ENCODE measurements around the gene USP53. TPM values are rescaled to one million over a fixed set of nuclear protein-coding genes. Genes with fewer than 3 reads are reported as not detected.
"Not testable (repeated sequence)": the region's sequence is repeated elsewhere in the genome, so short reads cannot be mapped to it uniquely, and the experiment has no call there.

Gene USP53
- total RNA-seq, 1 experiment from 2014 or later, result 16.9 TPM

GRCh38 chr4:119271361-119272085 is 59.0 kb downstream of the USP53 start:
- DNase-seq (ENCODE audit: low spot score), result no peak

- DNase-seq (ENCODE audit: low spot score), result not testable (repeated sequence)
Measured at GRCh38 chr4:119279541-119279940, 67.0 kb downstream of the USP53 start.

DNA sequence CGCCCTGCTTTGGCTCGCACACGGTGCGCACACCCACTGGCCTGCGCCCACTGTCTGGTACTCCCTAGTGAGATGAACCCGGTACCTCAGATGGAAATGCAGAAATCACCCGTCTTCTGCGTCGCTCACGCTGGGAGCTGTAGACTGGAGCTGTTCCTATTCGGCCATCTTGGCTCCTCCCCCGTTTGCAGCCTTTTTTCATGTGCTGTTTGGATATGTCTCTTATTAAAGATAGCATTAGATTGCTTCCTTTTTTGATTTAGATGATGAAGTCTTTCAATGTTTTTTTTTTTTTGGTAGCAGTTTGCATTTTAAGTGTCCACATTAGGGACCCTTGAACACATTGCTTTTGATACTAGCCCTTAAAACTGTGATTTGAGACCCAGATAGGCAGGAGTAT is 67.4 kb downstream of the USP53 start:
- not testable (repeated sequence) for DNase-seq (ENCODE audit: low spot score)

GRCh38 chr4:119281393-119281792 is 68.9 kb downstream of the USP53 start:
- DNase-seq (ENCODE audit: low spot score), result no peak

GRCh38 chr4:119284876-119285780 is 72.6 kb downstream of the USP53 start:
- peak; percentile 3 for DNase-seq (ENCODE audit: low spot score)

- DNase-seq (ENCODE audit: low spot score), result peak; percentile 35
Measured at GRCh38 chr4:119286377-119287002, 74.0 kb downstream of the USP53 start.

DNA sequence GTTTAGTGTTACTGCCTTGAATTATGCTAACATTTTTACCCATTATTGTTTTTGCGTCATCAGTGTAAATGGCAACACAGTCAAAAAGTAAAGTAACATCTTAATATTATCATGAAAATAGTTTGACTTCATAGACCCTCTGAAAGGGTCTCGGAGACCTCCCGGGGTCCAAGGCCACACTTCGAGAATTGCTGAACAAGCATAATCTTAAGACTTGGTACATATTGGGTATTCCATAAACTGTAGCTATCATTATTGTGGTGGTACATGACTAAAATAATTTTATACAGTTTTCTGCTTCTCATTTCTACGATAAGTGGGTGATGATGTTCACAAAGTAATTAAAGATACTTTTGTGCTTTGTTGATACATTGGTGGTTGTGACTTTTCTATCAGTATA is 76.8 kb downstream of the USP53 start:
- DNase-seq (ENCODE audit: low spot score), result no peak

GRCh38 chr4:119290598-119290997 is 78.1 kb downstream of the USP53 start:
- DNase-seq (ENCODE audit: low spot score), result no peak

- DNase-seq (ENCODE audit: low spot score), result no peak
Measured at GRCh38 chr4:119296356-119296755, 83.8 kb downstream of the USP53 start.

DNA sequence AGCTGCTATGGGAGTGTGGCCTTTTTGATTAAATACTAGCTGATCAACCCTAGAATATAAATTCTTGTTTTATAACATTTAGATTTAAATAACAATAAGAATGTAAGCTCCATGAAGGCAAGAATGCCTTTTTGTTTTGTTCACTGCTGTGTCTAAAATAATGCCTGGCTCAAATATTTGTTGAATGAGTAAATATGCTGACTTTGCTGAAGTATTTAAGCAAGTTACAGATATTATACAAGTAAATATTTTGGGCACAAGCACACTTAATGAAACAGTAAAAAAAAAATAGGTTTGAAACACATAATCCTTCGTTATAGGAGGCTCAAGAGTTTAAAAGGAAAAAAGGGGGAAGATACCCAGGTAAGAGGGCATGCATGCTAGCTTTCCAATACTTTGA is 85.3 kb downstream of the USP53 start:
- DNase-seq (ENCODE audit: low spot score), result no peak

DNA sequence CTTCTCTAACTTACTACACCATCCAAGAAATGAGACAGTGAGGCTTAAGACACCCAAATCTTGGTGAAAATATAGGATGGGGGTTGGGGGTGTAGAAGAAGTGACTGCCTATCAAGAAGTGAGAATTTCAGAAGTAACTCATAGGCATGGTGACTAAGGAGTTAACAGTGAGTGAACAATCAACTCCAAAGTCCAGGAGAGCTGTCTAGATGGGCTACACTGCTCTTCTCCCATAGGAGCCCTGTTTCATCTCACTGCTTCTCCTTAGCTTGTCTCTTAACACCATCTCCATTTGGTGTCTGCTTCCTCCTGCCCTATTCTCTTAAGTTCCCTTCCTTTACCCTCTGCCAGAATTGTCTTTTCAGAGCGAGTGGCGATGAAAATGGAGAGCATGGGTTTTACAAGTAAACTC is 86.8 kb downstream of the USP53 start:
- DNase-seq (ENCODE audit: low spot score), result peak; percentile 5

DNA sequence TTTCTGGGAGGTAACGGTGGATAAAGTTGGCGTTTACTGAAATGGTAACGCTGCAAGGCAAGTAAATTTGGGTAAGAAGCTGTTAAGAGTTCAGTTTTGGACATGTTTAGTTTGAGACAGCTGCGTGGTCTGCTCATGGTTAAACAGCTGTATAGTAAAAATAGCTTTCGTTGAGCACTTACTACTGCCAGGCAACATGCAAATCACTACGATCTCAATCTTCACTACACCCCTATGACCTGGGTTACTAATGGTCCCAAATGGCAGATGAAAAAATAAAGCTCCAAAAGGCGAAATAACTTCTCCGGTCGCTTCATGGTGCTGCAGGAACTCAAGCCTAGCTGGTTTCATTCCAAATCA is 87.2 kb downstream of the USP53 start:
- no peak for DNase-seq (ENCODE audit: low spot score)

GRCh38 chr4:119300101-119300978 is 87.8 kb downstream of the USP53 start:
- peak; percentile 72 for DNase-seq (ENCODE audit: low spot score)

DNA sequence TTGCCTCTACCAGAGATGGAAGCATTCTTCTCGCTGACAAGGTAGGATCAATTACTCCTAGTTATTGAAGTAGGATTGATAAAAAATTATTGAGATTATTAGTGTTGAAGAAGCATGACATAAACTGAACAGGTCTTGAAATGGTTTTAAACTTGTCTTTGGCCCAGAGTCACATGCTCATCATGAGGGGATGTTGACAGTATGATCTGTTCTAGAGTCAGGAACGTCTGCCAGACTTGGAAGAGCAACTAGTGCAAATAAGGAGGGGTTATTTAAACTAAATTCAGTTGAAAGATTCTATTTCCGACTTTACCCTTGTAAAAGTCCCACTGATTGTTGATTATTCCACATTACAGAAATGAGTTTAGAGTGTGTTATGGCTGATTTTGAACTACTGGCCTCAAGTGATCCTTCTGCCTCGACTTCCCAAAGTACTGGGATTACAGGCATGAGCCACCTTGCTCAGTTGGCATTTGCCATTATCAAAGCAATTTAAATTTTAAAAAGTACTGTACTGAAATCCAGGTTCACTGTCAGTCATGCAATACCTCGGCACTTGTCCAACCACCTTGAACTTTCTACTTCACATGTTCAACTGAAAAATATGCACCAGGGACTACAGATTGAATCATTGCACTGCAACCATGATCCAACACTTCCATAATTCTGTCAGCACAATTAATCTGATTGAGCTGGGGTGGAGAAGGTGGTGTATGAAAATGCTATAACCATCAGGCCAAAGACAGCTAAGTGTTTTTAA is 89.7 kb downstream of the USP53 start:
- DNase-seq (ENCODE audit: low spot score), result no peak

DNA sequence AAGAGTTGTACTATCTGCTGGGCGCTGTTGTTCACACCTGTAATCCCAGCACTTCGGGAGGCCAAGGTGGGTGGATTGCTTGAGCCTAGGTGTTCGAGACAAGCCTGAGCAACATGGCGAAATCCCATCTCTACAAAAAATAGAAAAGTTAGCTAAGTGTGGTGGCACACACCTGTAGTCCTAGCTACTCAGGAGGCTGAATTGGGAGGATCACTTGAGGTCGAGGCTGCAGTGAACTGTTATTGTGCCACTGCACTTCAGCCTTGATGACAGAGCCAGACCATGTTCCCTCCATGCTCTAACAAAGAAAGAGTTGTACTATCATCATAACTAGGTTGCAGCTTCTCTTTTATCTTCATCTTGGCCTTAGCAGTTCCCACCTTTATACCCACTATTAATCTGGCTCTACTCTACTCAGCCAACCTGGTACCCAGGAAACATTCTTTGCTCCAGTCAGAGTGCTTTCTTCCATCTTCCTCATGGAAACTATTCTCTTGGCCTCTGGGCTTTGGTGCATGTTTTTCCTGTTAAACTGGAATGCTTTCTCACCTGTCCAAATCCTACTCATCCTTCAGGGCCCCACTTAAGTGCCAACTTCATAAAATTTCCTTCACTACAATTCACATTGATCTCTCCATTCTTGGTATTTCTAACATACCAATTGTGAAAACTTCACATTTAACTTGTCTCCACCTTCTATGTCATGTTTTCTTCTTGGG is 91.2 kb downstream of the USP53 start:
- DNase-seq (ENCODE audit: low spot score), result no peak

DNA sequence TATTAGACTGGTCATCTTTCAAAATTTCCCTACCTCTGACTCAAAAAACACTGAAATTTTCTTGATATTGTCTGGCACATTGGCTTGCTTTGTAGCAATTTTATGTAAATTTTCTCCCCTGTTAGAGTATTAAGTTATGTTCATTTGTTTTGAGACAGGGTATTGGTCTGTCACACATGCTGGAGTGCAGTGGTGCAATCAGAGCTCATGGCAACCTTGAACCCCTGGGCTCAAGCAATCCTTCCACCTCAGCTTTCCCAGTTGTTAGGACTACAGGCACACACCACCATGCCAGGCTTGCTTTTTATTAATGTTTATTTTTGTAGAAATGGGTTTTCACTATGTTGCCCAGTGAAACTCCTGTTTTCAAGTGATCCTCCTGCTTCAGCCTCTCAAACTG is 91.9 kb downstream of the USP53 start:
- no peak for DNase-seq (ENCODE audit: low spot score)

DNA sequence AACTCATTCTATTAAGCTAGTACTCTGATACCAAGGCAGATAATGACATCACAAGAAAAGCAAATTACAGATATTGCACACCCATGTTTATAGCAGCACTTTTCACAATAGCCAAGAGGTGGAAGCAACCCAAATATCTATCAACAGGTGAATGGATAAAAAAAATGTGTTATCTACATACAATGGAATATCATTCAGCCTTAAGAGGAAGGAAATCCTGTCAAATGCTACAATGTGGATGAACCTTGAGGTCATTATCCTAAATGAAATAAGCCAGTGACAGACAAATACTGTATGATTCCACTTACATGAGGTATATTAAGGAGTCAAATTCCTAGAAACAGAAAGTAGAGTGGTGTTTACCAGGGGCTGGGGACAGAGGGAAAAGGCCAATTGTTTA is 95.1 kb downstream of the USP53 start:
- no peak for DNase-seq (ENCODE audit: low spot score)

DNA sequence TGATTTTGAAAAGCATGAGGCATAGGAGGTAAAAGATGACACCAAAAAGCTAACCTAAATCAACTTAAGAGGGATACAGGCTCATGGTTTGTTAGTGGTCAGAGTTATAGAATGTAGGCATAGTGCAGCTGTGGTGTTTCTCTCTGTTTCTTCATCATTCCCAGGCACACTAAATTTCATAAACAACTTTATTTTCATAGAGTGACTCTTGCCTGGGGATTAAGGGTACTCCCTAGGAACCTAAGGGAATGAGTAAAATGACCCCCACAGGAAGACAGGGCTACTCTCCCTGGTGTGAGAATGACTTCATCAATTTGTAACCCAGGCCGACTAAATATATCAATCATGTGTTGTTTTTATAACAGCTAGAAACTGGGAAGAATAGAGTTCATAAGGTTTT is 98.3 kb downstream of the USP53 start:
- DNase-seq (ENCODE audit: low spot score), result no peak

DNA sequence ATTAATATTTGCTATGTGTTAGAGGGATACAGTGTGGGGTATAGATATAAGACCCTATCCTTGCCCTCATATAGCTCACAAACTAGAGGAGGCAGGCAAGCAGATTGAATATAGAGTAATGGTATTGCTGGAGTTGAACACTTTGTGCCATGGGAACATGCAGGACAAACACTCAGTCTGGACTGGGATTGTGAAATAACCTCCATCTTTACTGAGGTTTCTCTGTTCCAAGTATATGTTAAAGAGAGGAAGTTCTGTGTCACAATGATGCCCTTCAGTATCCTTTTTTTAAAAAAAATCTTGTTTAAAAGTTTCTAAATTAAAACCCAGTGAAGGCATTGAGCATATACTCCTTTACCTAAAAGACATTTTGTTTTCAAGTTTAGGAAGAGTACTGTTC is 100.7 kb downstream of the USP53 start:
- no peak for DNase-seq (ENCODE audit: low spot score)

DNA sequence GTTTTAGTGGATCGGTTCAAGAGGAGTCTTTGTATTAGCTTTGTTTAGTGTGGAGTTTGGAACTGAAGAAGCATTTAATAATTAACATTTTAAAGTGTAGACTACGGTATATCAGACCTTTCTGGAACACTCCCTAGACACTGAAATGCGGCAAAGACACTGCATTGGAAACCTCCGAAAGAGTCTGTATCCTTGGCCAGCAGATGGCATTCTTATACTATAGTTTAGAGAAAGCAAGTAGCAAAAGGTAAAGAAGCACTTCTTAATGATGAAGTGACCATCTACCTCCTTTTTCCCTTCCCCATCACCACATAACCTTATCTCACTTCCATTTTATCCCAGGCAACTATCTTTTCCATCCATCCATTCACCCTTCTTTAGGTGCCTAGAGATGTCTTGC is 101.8 kb downstream of the USP53 start:
- DNase-seq (ENCODE audit: low spot score), result peak; percentile 30

Measured in A172 (cell line).